GM21619 (cell line): ENCODE data around the gene NEK6.

Experiments
- ATAC-seq: cut with Tn5 transposase; IDR thresholded peaks from one replicate; pipeline ENCODE4 v1.9.1; 2021; ENCODE audit not compliant: unreplicated experiment

NEK6 gene

GRCh38 chr9:124340219-124341069 is 82.7 kb downstream of the NEK6 start:
- ATAC-seq, result no peak

GRCh38 chr9:124341455-124342170 is 83.9 kb downstream of the NEK6 start:
- ATAC-seq, result no peak

GRCh38 chr9:124342402-124342775 is 84.6 kb downstream of the NEK6 start:
- no peak for ATAC-seq

GRCh38 chr9:124342776-124343485 is 85.2 kb downstream of the NEK6 start:
- no peak for ATAC-seq

DNA sequence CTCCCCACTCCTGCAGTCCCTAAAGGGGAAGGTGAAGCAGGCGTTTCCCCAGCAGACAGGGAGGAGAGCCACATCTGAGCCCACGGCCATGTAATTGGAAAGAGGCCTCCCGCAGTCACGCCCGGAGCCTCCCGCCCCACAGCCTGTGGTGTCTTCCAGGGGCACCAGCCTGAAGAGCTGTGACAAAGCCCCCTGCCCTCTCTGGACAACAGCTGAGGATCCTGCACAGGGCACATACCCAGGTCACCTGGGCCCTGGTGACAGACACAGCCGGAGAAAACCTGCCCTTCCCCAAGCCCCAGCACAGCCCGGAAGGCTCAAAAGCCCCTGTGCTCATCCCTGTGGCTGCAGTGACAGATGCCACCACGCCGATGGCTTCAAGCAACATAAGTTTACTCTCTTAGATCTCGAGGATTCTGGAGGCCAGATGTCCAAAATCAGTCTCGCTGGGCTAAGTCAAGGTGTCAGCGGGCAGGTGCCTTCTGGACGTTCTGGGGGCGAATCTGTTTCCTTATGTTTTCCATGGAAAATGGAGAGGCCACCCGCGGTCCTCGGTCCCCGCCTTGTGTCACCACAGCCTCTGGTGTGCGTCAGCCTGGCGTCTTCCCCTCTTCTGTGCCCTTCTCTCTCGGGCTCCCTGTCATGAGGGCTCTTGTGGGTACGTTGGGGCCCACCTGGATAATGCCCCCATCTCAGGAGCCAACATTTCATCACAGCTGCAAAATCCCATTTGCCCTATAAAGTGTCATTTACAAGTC is 86.0 kb downstream of the NEK6 start:
- no peak for ATAC-seq

- no peak for ATAC-seq
Measured at GRCh38 chr9:124344291-124345050, 86.7 kb downstream of the NEK6 start.

DNA sequence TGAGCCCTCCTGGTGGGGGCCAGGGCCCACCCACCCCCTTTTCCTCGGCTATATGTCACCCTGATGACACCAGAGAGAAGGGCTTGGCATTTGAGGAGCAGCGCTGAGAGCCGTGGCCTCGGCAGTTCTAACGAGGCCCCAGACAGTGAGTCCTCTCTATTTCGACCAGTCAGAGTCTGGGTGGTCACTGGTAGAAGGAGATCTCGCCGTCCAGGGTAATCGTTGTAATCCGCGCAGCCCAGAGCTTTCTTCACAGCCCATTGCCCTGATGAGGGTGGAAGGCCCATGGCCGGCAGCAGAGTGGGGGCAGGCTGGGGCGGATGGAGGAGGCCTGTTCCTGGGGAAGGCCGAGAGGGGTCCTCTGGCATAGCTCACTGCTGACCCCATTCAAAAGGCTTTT is 87.3 kb downstream of the NEK6 start:
- ATAC-seq, result no peak

DNA sequence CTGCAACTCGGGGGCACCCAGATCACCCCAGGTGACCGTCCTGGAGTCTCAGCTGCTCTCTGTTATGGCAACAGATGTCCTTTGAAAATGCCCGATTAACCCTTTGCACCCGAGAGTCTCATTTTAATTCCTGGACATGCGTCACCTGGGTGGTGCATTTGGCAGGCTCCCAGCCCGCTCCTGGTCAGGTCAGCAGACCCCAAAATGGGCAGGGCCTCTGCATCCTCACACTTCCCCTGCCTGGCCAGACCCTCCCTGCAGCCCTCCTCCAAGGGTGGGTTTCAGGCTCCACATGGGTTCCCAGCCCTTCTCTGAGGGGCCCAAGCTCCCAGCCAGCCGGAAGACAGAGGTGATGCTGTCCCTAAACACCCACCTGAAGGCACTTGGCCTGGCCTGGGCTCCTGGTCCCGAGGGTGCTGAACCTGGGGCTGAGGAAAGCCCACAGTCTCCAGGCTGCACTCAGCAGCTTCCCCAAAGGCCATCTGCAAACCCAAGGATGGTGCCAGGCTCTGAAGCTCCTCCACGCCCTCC is 88.1 kb downstream of the NEK6 start:
- no peak for ATAC-seq

DNA sequence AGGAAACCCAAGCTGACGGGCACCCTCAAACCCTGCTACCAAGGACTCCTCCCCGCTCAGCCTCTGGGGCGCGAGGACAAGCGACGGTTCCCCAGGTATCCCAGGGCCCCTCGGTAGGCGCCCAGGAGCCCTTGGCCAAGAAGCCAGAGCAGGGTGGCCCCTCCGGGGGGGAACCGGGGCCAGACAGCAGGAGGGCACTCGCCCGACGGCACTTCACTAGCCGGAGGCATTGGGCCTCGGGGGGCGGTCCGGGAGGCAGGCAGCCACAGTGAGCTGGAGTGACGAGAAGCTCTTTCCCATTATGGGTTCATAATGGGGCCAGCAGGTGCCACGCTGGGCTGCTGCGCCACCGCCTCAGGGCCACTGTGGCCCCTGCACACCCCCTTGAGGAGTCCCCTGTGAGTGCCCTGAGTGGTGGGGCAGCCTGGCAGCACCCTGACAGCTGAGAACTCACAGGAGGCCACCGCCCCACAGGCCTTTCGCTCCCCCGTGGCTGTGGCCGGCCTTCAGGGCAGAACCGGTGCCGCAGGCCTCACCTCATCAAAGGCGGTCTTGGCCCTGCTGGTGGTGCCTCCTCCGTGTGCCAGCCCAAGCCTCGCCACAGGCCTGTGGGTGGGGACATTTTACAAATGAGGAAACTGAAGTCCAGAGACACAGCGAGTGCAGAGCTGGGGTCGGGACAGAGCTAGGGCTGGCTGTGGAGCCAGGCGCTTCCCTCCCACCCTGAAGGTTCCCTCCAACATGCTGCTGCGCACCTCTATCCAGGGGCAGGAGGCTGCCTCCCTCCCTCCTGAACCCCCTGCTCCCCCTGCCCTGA is 88.8 kb downstream of the NEK6 start:
- no peak for ATAC-seq

DNA sequence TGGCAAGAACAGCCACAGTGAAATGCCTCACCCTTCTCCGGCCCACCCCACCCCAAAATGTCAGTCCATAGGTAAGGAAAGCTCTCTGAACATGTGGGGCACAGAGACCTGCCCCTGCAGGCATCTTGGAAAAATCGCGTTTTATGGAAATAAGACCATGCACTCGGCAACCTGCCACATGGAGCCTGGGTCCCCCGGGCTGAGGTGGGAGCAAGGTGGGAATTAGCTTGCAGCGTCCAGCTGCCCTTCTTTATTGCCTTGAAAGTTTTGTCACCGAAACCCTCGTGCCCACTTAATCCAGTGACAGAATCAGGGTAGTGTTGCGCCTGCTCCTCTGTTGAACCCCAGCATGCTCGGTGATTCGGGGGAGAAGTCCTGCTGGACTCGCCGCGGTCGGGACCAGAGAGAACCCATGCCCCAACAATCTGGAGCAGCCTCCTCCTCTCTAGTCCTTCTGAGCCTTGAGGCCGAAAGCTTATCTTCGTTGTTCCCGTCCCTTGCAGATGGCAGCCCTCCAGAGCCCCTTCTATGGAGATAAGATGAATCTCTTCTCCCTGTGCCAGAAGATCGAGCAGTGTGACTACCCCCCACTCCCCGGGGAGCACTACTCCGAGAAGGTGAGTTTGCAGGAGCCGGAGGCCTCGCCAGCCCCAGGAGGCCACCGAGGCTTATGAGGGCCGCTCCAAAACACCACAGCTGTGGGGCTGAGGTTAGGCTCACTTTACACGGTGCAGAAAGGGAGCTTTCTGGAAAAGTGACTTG is 89.6 kb downstream of the NEK6 start:
- no peak for ATAC-seq

DNA sequence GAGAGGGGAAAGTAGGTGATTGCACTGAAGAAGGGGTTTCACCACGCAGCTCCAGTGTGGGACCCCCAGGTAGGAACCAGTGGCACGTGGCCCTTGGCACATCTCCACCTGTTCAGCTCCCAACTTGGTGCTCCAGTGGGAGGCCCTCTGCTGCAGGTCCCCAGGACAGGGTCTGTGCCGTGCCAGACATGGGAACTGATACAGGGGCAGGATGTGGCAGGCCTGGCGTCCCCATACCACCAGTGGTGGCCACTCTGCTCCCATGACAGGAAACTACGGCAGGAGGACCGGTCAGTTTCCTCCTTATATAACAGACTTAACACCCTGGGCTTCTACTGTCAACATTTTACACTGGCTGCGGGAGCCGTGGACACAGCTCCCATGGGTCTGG is 90.2 kb downstream of the NEK6 start:
- no peak for ATAC-seq

GRCh38 chr9:124348363-124348762 is 90.6 kb downstream of the NEK6 start:
- no peak for ATAC-seq

GRCh38 chr9:124348831-124349230 is 91.1 kb downstream of the NEK6 start:
- no peak for ATAC-seq

DNA sequence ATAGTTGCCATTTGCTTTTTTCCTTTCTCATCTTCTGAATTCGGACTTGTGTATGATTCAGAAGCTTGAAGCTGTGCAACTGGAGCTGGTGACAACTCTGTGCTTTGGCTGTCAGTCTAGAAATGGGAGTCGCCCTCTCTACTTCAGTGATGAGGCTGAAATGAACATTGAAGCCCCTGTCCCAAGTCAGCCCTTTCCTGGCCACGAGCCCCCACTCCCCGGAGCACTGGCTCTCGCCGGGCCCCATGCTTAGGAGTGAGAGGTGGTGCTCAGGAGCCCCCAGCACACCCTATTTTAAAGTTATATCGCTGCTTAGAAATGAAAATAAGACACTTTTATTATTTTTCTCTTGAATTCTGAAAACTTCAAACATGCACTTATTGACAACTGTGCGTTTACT is 91.5 kb downstream of the NEK6 start:
- ATAC-seq, result no peak

DNA sequence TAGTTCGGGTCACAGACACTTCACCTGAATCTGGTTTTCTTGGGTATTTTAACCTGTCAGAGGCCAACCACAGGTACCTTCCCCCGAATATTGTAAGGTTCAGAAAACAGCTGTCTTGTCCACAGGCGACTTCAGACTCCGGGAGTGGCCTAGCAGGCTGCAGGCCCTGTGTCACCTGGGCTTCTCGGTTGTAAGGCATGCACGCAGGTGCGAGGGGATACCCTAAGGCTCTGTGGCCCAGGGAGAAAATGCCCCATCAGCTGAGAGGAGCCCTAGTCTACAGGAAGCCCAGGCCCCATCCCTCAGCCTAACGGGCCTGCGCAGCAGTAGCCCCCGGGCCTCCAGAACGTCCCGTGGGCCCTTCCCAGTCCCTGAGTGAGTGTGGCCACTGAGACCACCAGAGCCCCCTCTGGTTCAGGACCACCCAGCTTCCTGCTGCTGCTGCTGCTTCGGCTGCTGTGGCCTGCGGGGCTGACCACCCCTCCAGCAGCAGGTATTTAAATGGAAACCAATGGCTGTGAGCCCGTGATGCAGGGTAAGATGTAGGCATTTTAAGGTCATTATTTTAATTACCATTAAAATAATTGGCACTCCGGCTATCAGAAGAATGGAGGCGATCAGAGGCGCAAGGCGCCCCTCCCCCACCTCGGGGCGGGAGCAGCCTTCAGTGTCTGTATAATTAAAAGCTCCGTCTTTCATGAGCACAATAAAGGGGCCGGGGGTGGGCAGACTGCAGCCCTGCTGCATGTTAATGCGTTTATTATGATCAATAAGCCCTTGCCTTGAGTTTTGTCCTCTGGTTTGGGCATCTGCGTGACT is 92.1 kb downstream of the NEK6 start:
- no peak for ATAC-seq

- no peak for ATAC-seq
Measured at GRCh38 chr9:124350494-124351263, 92.9 kb downstream of the NEK6 start.
